Tibial artery (tissue), 4 donors: ENCODE measurements around the gene RNF157.
A peak's percentile ranks its signal among the peaks of the same experiment; 100 is the strongest.
"Not testable (repeated sequence)": the region's sequence is repeated elsewhere in the genome, so short reads cannot be mapped to it uniquely, and the experiment has no call there.

ENCODE experiments used
- DNase-seq, 2 donors: peaks; one replicate each; pipeline ENCODE4 v3.0.0-alpha.2; 2019
- H3K27ac ChIP-seq, 2 donors: fragments of 200-600 bp; sonication (generic) in 1 of 2; 1 replicate in 1 of 2; 2 replicates in 1 of 2; pipeline ENCODE4 v1.5.1; 2018 to 2019; ENCODE audit warnings: mild to moderate bottlenecking in 1 of 2
- H3K27me3 ChIP-seq, 2 donors: fragments of 200-600 bp; sonication (generic) in 1 of 2; one replicate each; pipeline versions ENCODE4 v1.5.1 to v1.6.0; 2016 to 2019
- H3K36me3 ChIP-seq, 3 donors: fragments of 200-600 bp; sonication (generic) in 2 of 3; one replicate each; pipeline ENCODE4 v1.5.1; 2016 to 2019; ENCODE audit warnings: mild to moderate bottlenecking in 2 of 3
- H3K4me1 ChIP-seq, 4 donors: fragments of 200-600 bp; sonication (generic) in 2 of 4; 1 replicate in 3 of 4; 2 replicates in 1 of 4; pipeline ENCODE4 v1.5.1; 2016 to 2019
- H3K4me3 ChIP-seq, 2 donors: fragments of 200-600 bp; sonication (generic) in 1 of 2; 1 replicate in 1 of 2; 2 replicates in 1 of 2; pipeline ENCODE4 v1.5.1; 2018 to 2019; ENCODE audit warnings: mild to moderate bottlenecking in 2 of 2
- H3K9me3 ChIP-seq, 3 donors: fragments of 200-600 bp; sonication (generic) in 1 of 3; one replicate each; pipeline ENCODE4 v1.5.1; 2016 to 2019
- CTCF ChIP-seq, 2 experiments: fragments of 200-600 bp in 1 of 2; fragments of 450-650 bp in 1 of 2; IDR thresholded peaks; one replicate each; pipeline ENCODE4 v1.5.1; 2017 to 2019; ENCODE audit warnings: antibody characterized with exemption in 2 of 2, mild to moderate bottlenecking in 1 of 2, moderate library complexity in 1 of 2
- intact Hi-C: fragments of 100-400 bp; cut with DNase I; formaldehyde crosslinking; loops from one replicate; pipeline ENCODE4 v1.15.0; 2023; ENCODE audit warnings: low total_unique reads

Gene RNF157

GRCh38 chr17:76188213-76189016 lies 51.9 kb downstream of the RNF157 start:
- no peak for DNase-seq
- intact Hi-C loops: no loop called here
- Histone ChIP-seq H3K9me3 (no peaks in the 10 kb centered on the region), H3K4me1 (no peaks in the 10 kb centered on the region), H3K4me3 (no peak overlapping the region), H3K36me3 (no peaks in the 10 kb centered on the region), H3K27me3 (peaks cover 0 to 36% of the 10 kb centered on the region in 2 donors), H3K27ac (no peak overlapping the region)
- TF ChIP-seq CTCF (IDR thresholded peaks at IDR 0.05): no peak

GRCh38 chr17:76186774-76187173 lies 53.5 kb downstream of the RNF157 start:
- intact Hi-C loops, H3K9me3 ChIP-seq, H3K4me3 ChIP-seq, DNase-seq, H3K36me3 ChIP-seq, H3K27ac ChIP-seq, H3K4me1 ChIP-seq: not testable (repeated sequence)
- H3K27me3 ChIP-seq: peaks cover 0 to 36% of the 10 kb centered on the region in 2 donors

GRCh38 chr17:76184290-76184689 lies 56.0 kb downstream of the RNF157 start:
- H3K4me3 ChIP-seq: no peak overlapping the region
- no peaks in the 10 kb centered on the region for H3K4me1 ChIP-seq
- no peaks in the 10 kb centered on the region for H3K36me3 ChIP-seq
- TF ChIP-seq CTCF (IDR thresholded peaks at IDR 0.05): no peak
- no peak for DNase-seq
- H3K27ac ChIP-seq: no peak overlapping the region
- peaks cover 0 to 27% of the 10 kb centered on the region in 2 donors for H3K27me3 ChIP-seq
- intact Hi-C loops: no loop called here
- H3K9me3 ChIP-seq: no peaks in the 10 kb centered on the region

- peak; percentile 91 to 93 for DNase-seq
- intact Hi-C loops: no loop called here
- Histone ChIP-seq H3K9me3 (no peaks in the 10 kb centered on the region), H3K36me3 (no peaks in the 10 kb centered on the region), H3K4me3 (no peak overlapping the region), H3K27me3 (peaks cover 0 to 16% of the 10 kb centered on the region in 2 donors), H3K4me1 (no peaks in the 10 kb centered on the region), H3K27ac (no peak overlapping the region)
- peak; percentile 81 to 83 for TF ChIP-seq CTCF (IDR thresholded peaks at IDR 0.05)
These were observed 58.1 kb downstream of the RNF157 start for GRCh38 chr17:76182016-76182764.

- TF ChIP-seq CTCF (IDR thresholded peaks at IDR 0.05): no peak
- DNase-seq: no peak
- Histone ChIP-seq H3K27me3 (peaks cover 0 to 7% of the 10 kb centered on the region in 2 donors), H3K27ac (no peak overlapping the region), H3K9me3 (no peaks in the 10 kb centered on the region), H3K36me3 (no peaks in the 10 kb centered on the region), H3K4me3 (no peak overlapping the region), H3K4me1 (no peaks in the 10 kb centered on the region)
- intact Hi-C loops: no loop called here
These were observed 60.5 kb downstream of the RNF157 start for GRCh38 chr17:76179496-76180467.
